Psoas muscle (tissue), 8 donors: ENCODE measurements around the gene NFATC2. TPM values are rescaled to one million over a fixed set of nuclear protein-coding genes. Genes with fewer than 3 reads are reported as not detected.

Source experiments
- ATAC-seq, 4 donors: fragments of 200-7000 bp; cut with Tn5 transposase; one replicate each; pipeline ENCODE4 v1.9.1; 2020; ENCODE audit warnings: moderate library complexity in 3 of 4, mild to moderate bottlenecking in 2 of 4
- DNase-seq, 2 donors: peaks; one replicate each; pipeline ENCODE4 v3.0.0-alpha.2; 2020
- H3K27ac ChIP-seq: fragments of 200-600 bp; one replicate; pipeline ENCODE4 v1.8.0; 2022
- H3K27me3 ChIP-seq, 3 donors: fragments of 200-600 bp in 1 of 3; one replicate each; pipeline versions ENCODE4 v1.6.1 to v1.8.0; 2013 to 2022; ENCODE audit warnings: low read length in 2 of 3, mild to moderate bottlenecking in 2 of 3, moderate library complexity in 1 of 3; ENCODE audit not compliant: insufficient read depth in 3 of 3
- H3K36me3 ChIP-seq, 2 donors: fragments of 200-600 bp in 1 of 2; one replicate each; pipeline versions ENCODE4 v1.6.1 to v1.8.0; 2013 to 2022; ENCODE audit warnings: low read depth in 1 of 2, mild to moderate bottlenecking in 1 of 2, moderate library complexity in 1 of 2; ENCODE audit not compliant: insufficient read depth in 1 of 2
- H3K4me1 ChIP-seq: fragments of 200-600 bp; one replicate; pipeline ENCODE4 v1.8.0; 2022
- H3K4me3 ChIP-seq: fragments of 200-600 bp; one replicate; pipeline ENCODE4 v1.8.0; 2022; ENCODE audit warnings: mild to moderate bottlenecking
- H3K9me3 ChIP-seq: fragments of 200-600 bp; one replicate; pipeline ENCODE4 v1.8.0; 2022
- CTCF ChIP-seq: fragments of 200-600 bp; IDR thresholded peaks from one replicate; pipeline ENCODE4 v1.8.0; 2022; ENCODE audit warnings: antibody characterized with exemption
- WGBS, 3 donors: extraction: QIAGEN DNeasy Blood & Tissue Kit; methylation state at CpG; one replicate each; pipeline versions ENCODE4 v1.1.6 to v1.1.7; 2013; 5-methylcytosine and 5-hydroxymethylcytosine counted together
- intact Hi-C, 2 donors: fragments of 100-400 bp; cut with DNase I; formaldehyde crosslinking; loops; one replicate each; pipeline versions ENCODE4 v1.11.0 to v1.14.2; 2022
- polyA plus RNA-seq, 3 donors: library from polyadenylated mRNA; stranded (reverse); fragments of 200-250 nt; gene quantifications; one replicate each; pipeline ENCODE4 v1.2.3, GENCODE V29; 2013
- total RNA-seq, 4 donors: library from RNA; stranded (reverse); fragmentation: NEBNext Ultra II Directional in 2 of 4; extraction: Animal tissue kit (Norgen Biotek cat#: 25700) in 2 of 4; gene quantifications; one replicate each; pipeline versions ENCODE4 v1.2.1 to v1.2.4, GENCODE V29; 2021 to 2023
- donor health status: healthy with polysubstance abuse.
- donor health status: DM: no; HTN: no; CAD: no; lungs with moderate emphysema.
- donor health status: Bipolar disorder and iron deficiency.
- donor health status: healthy.
- donor health status: DM: yes; HTN: yes; CAD: no.
- donor health status: DM: no; HTN: no; CAD: no.
- donor health status: DM: no; HTN: no; CAD: no.
- donor health status: DM: yes; HTN: yes; CAD: no.

NFATC2 gene
- total and polyA plus RNA-seq, 7 donors, result 0.18 to 3.1 (median 0.64) TPM

- 87 to 93% (median 88%) methylated on average over 3 of the region's 3 CpGs for WGBS, 3 donors
- intact Hi-C loops, result no loop called here
- H3K4me1 ChIP-seq, result peaks cover 7% of the 10 kb centered on the region
- H3K27me3 ChIP-seq, result no peaks in the 10 kb centered on the region
- H3K4me3 ChIP-seq, result no peak overlapping the region
- no peaks in the 10 kb centered on the region for H3K9me3 ChIP-seq
- DNase-seq (no peak), ATAC-seq (no peak)
- H3K36me3 ChIP-seq, result no peaks in the 10 kb centered on the region
- TF ChIP-seq CTCF, result no peak
- no peak overlapping the region for H3K27ac ChIP-seq
These were observed 33.0 kb upstream of the NFATC2 start for GRCh38 chr20:51575486-51575885.

GRCh38 chr20:51574248-51575033 lies 31.9 kb upstream of the NFATC2 start:
- ATAC-seq (no peak), DNase-seq (no peak)
- no peak for TF ChIP-seq CTCF
- Histone ChIP-seq H3K9me3 (no peaks in the 10 kb centered on the region), H3K36me3 (no peaks in the 10 kb centered on the region), H3K27ac (no peak overlapping the region), H3K4me3 (no peak overlapping the region), H3K27me3 (no peaks in the 10 kb centered on the region), H3K4me1 (peaks cover 9% of the 10 kb centered on the region)
- intact Hi-C loops, result no loop called here
- 93 to 94% (median 94%) methylated on average over 6 of the region's 6 CpGs for WGBS, 3 donors

GRCh38 chr20:51573576-51574243 lies 31.2 kb upstream of the NFATC2 start:
- Histone ChIP-seq H3K36me3 (no peaks in the 10 kb centered on the region), H3K9me3 (no peaks in the 10 kb centered on the region), H3K4me3 (no peak overlapping the region), H3K27me3 (no peaks in the 10 kb centered on the region), H3K4me1 (peaks cover 9% of the 10 kb centered on the region), H3K27ac (no peak overlapping the region)
- DNase-seq, result peak; percentile 56 to 65
- TF ChIP-seq CTCF, result no peak
- intact Hi-C loops, result no loop called here
- no peak for ATAC-seq
- WGBS, 3 donors, result 40 to 65% (median 60%) methylated on average over 8 of the region's 8 CpGs

- H3K27ac ChIP-seq, result no peak overlapping the region
- WGBS, 3 donors, result 84 to 94% (median 84%) methylated on average over 4 of the region's 4 CpGs
- TF ChIP-seq CTCF, result no peak
- intact Hi-C loops, result no loop called here
- peaks cover 9% of the 10 kb centered on the region for H3K4me1 ChIP-seq
- H3K27me3 ChIP-seq, result no peaks in the 10 kb centered on the region
- H3K9me3 ChIP-seq, result no peaks in the 10 kb centered on the region
- ATAC-seq (no peak), DNase-seq (no peak)
- H3K36me3 ChIP-seq, result no peaks in the 10 kb centered on the region
- no peak overlapping the region for H3K4me3 ChIP-seq
These were observed 28.9 kb upstream of the NFATC2 start for GRCh38 chr20:51571460-51571794.
